Loucy (cell line): ENCODE measurements around the gene TRIOBP.

ENCODE experiments used
- H2AFZ ChIP-seq: fragments of 200-600 bp; sonication (generic); 2 replicates; pipeline ENCODE4 v1.6.0; 2016; ENCODE audit warnings: antibody characterized with exemption, mild to moderate bottlenecking, low read length, moderate library complexity
- H3F3A ChIP-seq: fragments of 200-600 bp; 2 replicates; pipeline ENCODE4 v1.6.0; 2016; ENCODE audit warnings: antibody characterized with exemption, low read depth, mild to moderate bottlenecking
- H3K27me3 ChIP-seq: fragments of 200-600 bp; sonication (generic); 2 replicates; pipeline ENCODE4 v1.6.1; 2014; ENCODE audit warnings: low read length, mild to moderate bottlenecking; ENCODE audit not compliant: insufficient read depth, poor library complexity, severe bottlenecking
- H3K36me3 ChIP-seq: fragments of 200-600 bp; sonication (generic); 2 replicates; pipeline ENCODE4 v1.6.1; 2016; ENCODE audit warnings: low read length; ENCODE audit not compliant: insufficient read depth
- H3K4me1 ChIP-seq: fragments of 200-600 bp; sonication (generic); 2 replicates; pipeline ENCODE4 v1.5.1; 2014; ENCODE audit warnings: low read length, mild to moderate bottlenecking; ENCODE audit not compliant: insufficient read depth, poor library complexity, severe bottlenecking
- H3K4me2 ChIP-seq: fragments of 200-600 bp; sonication (generic); 2 replicates; pipeline ENCODE4 v1.6.0; 2014; ENCODE audit warnings: antibody characterized with exemption, low read length, low read depth, mild to moderate bottlenecking; ENCODE audit not compliant: poor library complexity, severe bottlenecking
- H3K4me3 ChIP-seq: fragments of 200-600 bp; sonication (generic); 2 replicates; pipeline ENCODE4 v1.5.1; 2014; ENCODE audit warnings: low read length, mild to moderate bottlenecking, mixed read lengths; ENCODE audit not compliant: poor library complexity, severe bottlenecking
- H3K79me2 ChIP-seq: fragments of 200-600 bp; sonication (generic); 2 replicates; pipeline ENCODE4 v1.6.1; 2014; ENCODE audit warnings: low read length; ENCODE audit not compliant: insufficient read depth
- H3K9ac ChIP-seq: fragments of 200-600 bp; sonication (generic); 2 replicates; pipeline ENCODE4 v1.6.0; 2014; ENCODE audit warnings: mild to moderate bottlenecking, low read depth, low read length, moderate library complexity; ENCODE audit not compliant: poor library complexity, severe bottlenecking
- H3K9me2 ChIP-seq: fragments of 200-600 bp; sonication (generic); replicated peaks from 2 replicates; pipeline ENCODE4 v1.6.1; 2016; ENCODE audit warnings: low read depth, low read length, mixed read lengths
- H3K9me3 ChIP-seq: fragments of 200-600 bp; sonication (generic); 2 replicates; pipeline ENCODE4 v1.6.1; 2014; ENCODE audit warnings: mild to moderate bottlenecking, antibody characterized with exemption, low read length, low read depth; ENCODE audit not compliant: insufficient read depth
- H4K20me1 ChIP-seq: fragments of 200-600 bp; sonication (generic); 2 replicates; pipeline ENCODE4 v1.6.0; 2014; ENCODE audit warnings: antibody characterized with exemption, low read length, mild to moderate bottlenecking; ENCODE audit not compliant: insufficient read depth, poor library complexity, severe bottlenecking
- CTCF ChIP-seq: fragments of 200-600 bp; sonication (generic); conservative IDR thresholded peaks from 2 replicates; pipeline ENCODE4 v1.5.1; 2014; ENCODE audit warnings: mild to moderate bottlenecking, antibody characterized with exemption, low read length
- EZH2phosphoT487 ChIP-seq: fragments of 200-600 bp; IDR thresholded peaks from 2 replicates; pipeline ENCODE4 v1.6.1; 2018; ENCODE audit warnings: antibody characterized with exemption, mild to moderate bottlenecking, moderate library complexity, borderline replicate concordance

Gene TRIOBP

GRCh38 chr22:37739611-37740049, 42.8 kb downstream of the TRIOBP start:
- Histone ChIP-seq H3K9me3 (no peaks in the 10 kb centered on the region), H3F3A (0 out of 2 replicates have a peak, but pooled peaks cover 4% of the 10 kb centered on the region), H4K20me1 (no peaks in the 10 kb centered on the region), H3K4me2 (no peak overlapping the region), H3K9ac (no peak overlapping the region), H3K4me3 (no peak overlapping the region), H3K4me1 (peaks cover 6% of the 10 kb centered on the region), H3K36me3 (no peaks in the 10 kb centered on the region), H3K79me2 (no peaks in the 10 kb centered on the region), H3K9me2 (no peaks in the 10 kb centered on the region), H3K27me3 (no peaks in the 10 kb centered on the region), H2AFZ (no peak overlapping the region)
- TF ChIP-seq CTCF (no peak), EZH2phosphoT487 (no peak)

- TF ChIP-seq CTCF (no peak), EZH2phosphoT487 (no peak)
- Histone ChIP-seq H3F3A (0 out of 2 replicates have a peak, but pooled peaks cover 4% of the 10 kb centered on the region), H4K20me1 (no peaks in the 10 kb centered on the region), H3K4me3 (no peak overlapping the region), H2AFZ (no peak overlapping the region), H3K79me2 (0 out of 2 replicates have a peak, but pooled peaks cover 8% of the 10 kb centered on the region), H3K9me2 (no peaks in the 10 kb centered on the region), H3K4me2 (no peak overlapping the region), H3K36me3 (no peaks in the 10 kb centered on the region), H3K9me3 (no peaks in the 10 kb centered on the region), H3K27me3 (no peaks in the 10 kb centered on the region), H3K4me1 (peaks cover 11% of the 10 kb centered on the region), H3K9ac (no peak overlapping the region)
Measured at GRCh38 chr22:37740455-37741311, 43.8 kb downstream of the TRIOBP start.

GRCh38 chr22:37741312-37741795, 44.5 kb downstream of the TRIOBP start:
- Histone ChIP-seq H3K4me2 (no peak overlapping the region), H3F3A (0 out of 2 replicates have a peak, but pooled peaks cover 4% of the 10 kb centered on the region), H3K27me3 (no peaks in the 10 kb centered on the region), H3K79me2 (peaks cover 10% of the 10 kb centered on the region), H3K4me3 (no peak overlapping the region), H3K9me3 (no peaks in the 10 kb centered on the region), H2AFZ (no peak overlapping the region), H3K9me2 (no peaks in the 10 kb centered on the region), H3K9ac (no peak overlapping the region), H4K20me1 (no peaks in the 10 kb centered on the region), H3K4me1 (peaks cover 11% of the 10 kb centered on the region), H3K36me3 (no peaks in the 10 kb centered on the region)
- TF ChIP-seq CTCF: no peak
